Stimulated activated naive B cell treated with anti-CD40 and anti-IgM and Interleukin-4, amounts not matched to agents 10 μg/mL and 1 μg/mL and 100 μg/mL, for 72 hours (primary cell): ENCODE data around the gene CAMTA1.

Experiments
- ATAC-seq, 2 donors: fragments of 150-1000 bp; cut with Tn5 transposase; replicated peaks; 2 replicates each; pipeline ENCODE4 v1.10.0; 2021; ENCODE audit warnings: moderate library complexity in 1 of 2
- DNase-seq: peaks from one replicate; pipeline ENCODE4 v3.0.0; 2021
- H3K27ac Mint-ChIP-seq: one replicate; pipeline ENCODE4 v1.8.0; 2022; ENCODE audit warnings: mild to moderate bottlenecking, mixed read lengths
- H3K27me3 Mint-ChIP-seq, 2 donors: one replicate each; pipeline ENCODE4 v1.8.0; 2022; ENCODE audit warnings: mixed read lengths in 2 of 2
- H3K36me3 Mint-ChIP-seq, 2 donors: one replicate each; pipeline ENCODE4 v1.8.0; 2022; ENCODE audit warnings: mixed read lengths in 2 of 2, mild to moderate bottlenecking in 1 of 2
- H3K4me1 Mint-ChIP-seq, 2 donors: one replicate each; pipeline ENCODE4 v1.8.0; 2022; ENCODE audit warnings: mixed read lengths in 2 of 2, mild to moderate bottlenecking in 1 of 2
- H3K4me3 Mint-ChIP-seq, 2 donors: one replicate each; pipeline ENCODE4 v1.8.0; 2022; ENCODE audit warnings: mild to moderate bottlenecking in 2 of 2, mixed read lengths in 2 of 2, moderate library complexity in 1 of 2
- H3K9me3 Mint-ChIP-seq, 2 donors: one replicate each; pipeline ENCODE4 v1.8.0; 2022; ENCODE audit warnings: mixed read lengths in 2 of 2, mild to moderate bottlenecking in 1 of 2

CAMTA1 gene

DNA sequence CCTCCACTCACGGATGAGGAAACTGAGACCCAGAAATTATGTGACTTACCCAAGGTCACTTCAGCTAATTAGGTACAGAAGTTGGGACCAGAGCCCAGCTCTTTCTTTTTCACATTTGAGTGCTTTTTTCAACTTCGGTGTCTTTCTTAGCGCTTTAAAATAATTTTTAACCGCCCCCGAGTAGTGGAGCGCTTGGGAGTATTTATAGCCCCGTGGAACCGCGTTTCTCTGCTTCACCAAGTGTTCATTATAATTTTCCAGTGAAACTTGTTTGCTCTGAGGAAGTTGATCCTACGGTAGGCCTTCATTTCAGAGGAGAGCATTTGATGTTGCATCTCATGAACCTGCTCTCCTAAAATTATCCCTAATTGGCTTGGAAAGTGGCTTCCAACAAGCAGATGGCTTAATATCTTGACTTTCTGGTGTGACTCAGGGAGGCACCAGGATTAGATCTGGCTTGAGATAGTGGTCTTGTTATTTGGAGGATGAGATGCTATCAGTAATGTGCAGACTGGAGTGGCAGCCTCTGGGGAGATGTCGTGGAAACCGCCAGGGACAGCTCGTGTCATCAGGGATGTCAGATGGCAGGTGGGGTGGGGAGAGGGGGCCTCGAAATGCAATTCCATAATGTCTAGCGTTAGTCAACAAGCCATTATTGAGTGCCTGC, 321.3 kb downstream of the CAMTA1 start:
- no peak for DNase-seq
- ATAC-seq: no peak
- Mint-ChIP-seq H3K9me3 (peaks cover 4 to 6% of the 10 kb centered on the region in 2 donors), H3K27ac (no peak overlapping the region), H3K4me3 (no peak overlapping the region), H3K36me3 (no peaks in the 10 kb centered on the region), H3K27me3 (peaks cover 12 to 20% of the 10 kb centered on the region in 2 donors), H3K4me1 (peaks cover 5 to 9% of the 10 kb centered on the region in 2 donors)

DNA sequence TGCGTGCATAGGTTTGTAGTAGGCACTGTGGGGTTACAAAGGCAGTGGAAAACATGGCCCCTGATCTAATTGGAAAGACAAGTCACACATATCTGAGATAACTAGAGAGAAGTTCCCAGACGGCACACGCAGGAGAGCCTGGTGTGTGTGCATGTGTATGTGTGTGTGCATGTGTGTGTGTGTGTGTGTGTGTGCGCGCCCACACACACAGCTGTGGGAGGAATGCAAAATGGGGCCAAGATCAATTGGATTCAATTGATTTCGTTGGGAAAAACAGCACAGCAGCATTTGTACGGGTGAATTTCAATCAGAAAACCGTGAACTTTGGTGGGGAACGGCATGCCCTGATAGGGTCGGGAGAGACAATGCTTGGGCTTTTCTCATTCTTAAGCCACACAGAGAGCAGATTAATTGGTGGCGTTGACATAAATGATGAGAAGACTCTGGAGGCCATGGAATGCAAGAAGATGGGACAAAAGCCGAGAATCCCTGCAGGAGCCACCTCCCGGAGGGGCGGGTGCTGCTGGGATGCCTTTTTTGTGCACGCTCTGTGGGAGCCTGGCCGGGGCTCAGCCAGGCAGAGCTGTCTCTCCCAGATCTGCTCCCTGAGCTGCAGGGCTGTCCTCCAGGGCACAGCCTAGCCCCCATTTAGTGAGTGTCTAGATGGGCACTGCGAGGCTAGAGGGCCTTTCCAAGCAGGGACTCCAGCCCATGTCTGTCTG, 322.0 kb downstream of the CAMTA1 start:
- Mint-ChIP-seq H3K9me3 (peaks cover 4 to 6% of the 10 kb centered on the region in 2 donors), H3K36me3 (no peaks in the 10 kb centered on the region), H3K4me1 (peaks cover 5 to 9% of the 10 kb centered on the region in 2 donors), H3K27me3 (peaks cover 12 to 20% of the 10 kb centered on the region in 2 donors), H3K4me3 (no peak overlapping the region), H3K27ac (no peak overlapping the region)
- ATAC-seq (no peak), DNase-seq (no peak)

DNA sequence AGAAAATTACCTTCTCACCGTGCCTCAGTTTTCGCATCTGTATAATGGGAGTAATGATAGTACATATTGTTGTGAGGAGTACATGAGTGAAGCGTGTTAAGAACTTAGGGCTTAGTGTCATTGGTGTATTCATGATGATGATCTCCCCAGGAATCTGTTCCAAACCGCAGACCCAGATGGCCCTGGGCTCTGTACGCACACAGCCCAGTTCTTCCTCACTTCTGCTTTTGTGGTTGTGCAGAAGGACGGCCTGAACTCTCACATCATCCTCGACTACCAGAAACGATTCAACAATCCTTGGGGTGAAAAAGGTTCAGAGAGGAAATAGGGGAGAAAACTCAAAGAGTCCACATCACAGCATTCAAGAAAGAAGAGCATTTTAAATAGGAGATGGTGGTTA, 323.0 kb downstream of the CAMTA1 start:
- Mint-ChIP-seq H3K4me3 (no peak overlapping the region), H3K27ac (peak overlapping the region; percentile 10)
- peak; percentile 81 to 87 for ATAC-seq

DNA sequence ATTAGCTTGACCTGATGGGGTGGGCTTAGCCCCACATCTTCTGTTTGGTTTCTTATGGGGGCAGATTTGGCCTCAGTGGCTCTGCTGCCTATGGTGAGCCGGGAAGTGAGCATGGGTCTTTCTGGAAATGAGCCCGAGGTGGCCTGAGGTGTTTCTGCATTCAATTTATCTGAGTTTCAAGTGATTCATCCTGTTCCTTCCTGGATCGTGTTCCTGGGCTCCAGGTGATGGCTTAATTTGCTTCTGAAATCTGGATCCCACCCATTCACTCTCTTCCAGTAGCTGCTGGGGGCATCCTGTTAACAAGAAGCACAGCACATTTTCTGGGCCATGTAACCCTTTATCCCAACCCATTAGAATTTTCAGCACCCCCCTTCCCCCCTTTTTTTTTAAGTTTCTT, 324.6 kb downstream of the CAMTA1 start:
- no peak for DNase-seq
- Mint-ChIP-seq H3K4me1 (peaks cover 5 to 9% of the 10 kb centered on the region in 2 donors), H3K36me3 (no peaks in the 10 kb centered on the region), H3K9me3 (peaks cover 4 to 6% of the 10 kb centered on the region in 2 donors), H3K4me3 (no peak overlapping the region), H3K27ac (no peak overlapping the region), H3K27me3 (peaks cover 12 to 20% of the 10 kb centered on the region in 2 donors)
- no peak for ATAC-seq

More for the DNA sequence above, 323.0 kb downstream of the CAMTA1 start:
- DNase-seq: peak; percentile 12
- Mint-ChIP-seq H3K4me1 (peaks cover 5 to 9% of the 10 kb centered on the region in 2 donors), H3K27me3 (peaks cover 12 to 20% of the 10 kb centered on the region in 2 donors), H3K36me3 (no peaks in the 10 kb centered on the region), H3K9me3 (peaks cover 4 to 6% of the 10 kb centered on the region in 2 donors)

DNA sequence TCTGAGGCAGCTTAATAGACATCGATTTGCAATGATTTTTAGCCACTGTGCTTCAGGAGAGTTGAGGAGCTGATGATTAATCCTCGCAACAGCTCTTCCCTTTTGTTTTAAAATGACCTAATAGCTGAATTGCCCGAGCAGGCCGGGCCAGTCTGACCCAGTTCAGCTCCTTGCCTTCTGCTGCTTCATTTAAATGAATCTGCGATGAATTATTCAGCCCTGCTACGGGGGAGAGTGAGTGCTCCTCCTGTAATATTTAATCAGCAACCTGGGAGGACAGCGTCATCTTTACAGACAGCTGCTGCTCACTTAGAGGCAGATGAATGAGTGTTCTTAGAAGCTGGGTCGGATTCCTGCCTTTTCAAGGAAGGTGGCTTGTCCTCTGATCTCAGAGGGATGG, 325.1 kb downstream of the CAMTA1 start:
- Mint-ChIP-seq H3K4me3 (no peak overlapping the region), H3K36me3 (no peaks in the 10 kb centered on the region), H3K27me3 (peaks cover 12 to 20% of the 10 kb centered on the region in 2 donors), H3K9me3 (peaks cover 4 to 6% of the 10 kb centered on the region in 2 donors), H3K27ac (no peak overlapping the region), H3K4me1 (peaks cover 5 to 9% of the 10 kb centered on the region in 2 donors)
- DNase-seq: no peak
- ATAC-seq: no peak

DNA sequence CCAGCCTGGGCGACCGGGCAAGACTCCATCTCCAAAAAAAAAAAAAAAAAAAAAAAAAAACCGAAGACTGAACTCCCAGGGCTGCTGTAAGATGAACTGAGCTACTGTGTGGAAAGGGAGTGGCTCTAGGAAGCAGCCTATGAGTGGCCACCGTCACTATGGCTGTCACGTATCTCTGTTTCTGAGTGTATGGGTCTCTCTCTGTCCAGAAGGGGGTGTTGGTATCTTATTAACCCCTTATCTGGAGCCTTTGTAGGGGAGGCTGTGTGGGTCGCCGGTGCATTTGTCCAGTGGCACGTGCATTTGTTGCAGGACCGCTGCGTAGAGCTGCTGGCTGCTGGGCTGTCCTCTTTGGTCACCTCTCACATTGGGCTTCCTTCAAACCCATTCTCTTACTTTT, 326.6 kb downstream of the CAMTA1 start:
- Mint-ChIP-seq H3K27me3 (peaks cover 6 to 16% of the 10 kb centered on the region in 2 donors), H3K4me3 (no peak overlapping the region), H3K9me3 (peaks cover 9 to 12% of the 10 kb centered on the region in 2 donors), H3K36me3 (no peaks in the 10 kb centered on the region), H3K27ac (no peak overlapping the region), H3K4me1 (peaks cover 5 to 9% of the 10 kb centered on the region in 2 donors)
- no peak for DNase-seq
- ATAC-seq: no peak

DNA sequence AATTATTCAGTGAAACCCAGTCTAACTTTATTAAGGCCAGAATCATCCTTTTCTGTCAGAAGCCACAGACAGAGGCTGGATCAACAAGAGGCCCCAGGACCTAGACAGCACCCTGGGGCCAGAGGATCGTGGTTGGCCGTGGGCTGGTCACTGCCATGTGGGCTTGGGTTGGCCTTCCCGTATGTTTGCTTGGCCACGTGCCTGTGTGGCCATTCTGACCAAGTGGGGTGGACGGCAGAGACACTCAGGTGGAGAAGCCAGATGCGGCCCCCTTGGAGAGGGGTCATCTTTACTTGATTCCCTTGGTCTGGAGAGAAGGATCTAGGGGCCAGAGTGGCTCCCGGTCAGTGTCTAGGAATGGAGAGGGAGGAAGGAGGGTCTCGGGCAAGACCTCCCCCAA, 327.9 kb downstream of the CAMTA1 start:
- H3K9me3 Mint-ChIP-seq: peaks cover 6 to 12% of the 10 kb centered on the region in 2 donors
- H3K4me1 Mint-ChIP-seq: peaks cover 3 to 5% of the 10 kb centered on the region in 2 donors
- H3K27ac Mint-ChIP-seq: no peak overlapping the region
- DNase-seq (no peak), ATAC-seq (no peak)
- no peaks in the 10 kb centered on the region for H3K36me3 Mint-ChIP-seq
- H3K4me3 Mint-ChIP-seq: no peak overlapping the region
- peaks cover 6 to 12% of the 10 kb centered on the region in 2 donors for H3K27me3 Mint-ChIP-seq

DNA sequence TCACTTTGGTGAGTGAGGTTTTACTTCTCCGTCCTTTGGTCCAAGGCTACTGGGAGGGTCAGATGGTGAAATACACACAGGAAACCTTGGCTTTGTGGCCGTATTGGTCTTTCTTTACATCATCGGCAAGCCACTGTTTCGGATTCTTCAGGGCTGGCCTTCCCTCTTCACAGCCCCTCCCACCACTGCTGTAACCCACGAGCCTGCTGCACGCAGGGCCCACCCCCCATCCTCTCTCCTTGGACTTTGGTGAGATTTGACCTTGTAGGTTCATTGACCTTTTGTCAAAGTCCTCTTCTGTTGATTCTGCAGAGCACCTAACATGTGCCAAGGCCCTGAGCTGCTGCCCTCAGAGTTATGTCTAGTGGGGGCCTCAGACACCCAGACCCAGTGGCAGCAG, 328.6 kb downstream of the CAMTA1 start:
- ATAC-seq (no peak), DNase-seq (no peak)
- Mint-ChIP-seq H3K9me3 (peaks cover 3 to 8% of the 10 kb centered on the region in 2 donors), H3K4me1 (no peaks in the 10 kb centered on the region), H3K27me3 (peaks cover 6 to 9% of the 10 kb centered on the region in 2 donors), H3K4me3 (no peak overlapping the region), H3K36me3 (no peaks in the 10 kb centered on the region), H3K27ac (no peak overlapping the region)

DNA sequence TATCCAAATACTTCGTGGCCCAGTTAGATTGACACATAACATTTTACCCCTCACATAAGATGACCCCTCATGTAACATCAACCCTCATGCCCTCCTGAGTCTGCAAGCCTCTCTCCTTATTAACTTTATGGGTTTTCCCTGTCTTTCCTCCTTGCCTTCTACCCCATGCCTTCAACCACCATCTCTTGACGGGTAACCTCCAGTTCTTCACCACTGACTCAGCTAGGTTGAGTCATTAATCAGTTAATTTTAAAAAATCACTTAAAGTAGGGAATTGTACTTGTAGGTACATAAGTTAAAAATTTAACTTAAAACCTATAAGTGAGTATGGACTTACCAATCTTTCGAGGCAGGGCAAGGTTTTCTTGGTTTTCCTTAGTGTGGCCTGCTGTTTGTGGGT, 330.7 kb downstream of the CAMTA1 start:
- no peaks in the 10 kb centered on the region for H3K36me3 Mint-ChIP-seq
- H3K4me1 Mint-ChIP-seq: no peaks in the 10 kb centered on the region
- no peak overlapping the region for H3K27ac Mint-ChIP-seq
- H3K9me3 Mint-ChIP-seq: peaks cover 3 to 8% of the 10 kb centered on the region in 2 donors
- H3K4me3 Mint-ChIP-seq: no peak overlapping the region
- no peak for ATAC-seq
- no peak for DNase-seq
- H3K27me3 Mint-ChIP-seq: peaks cover 5 to 10% of the 10 kb centered on the region in 2 donors

DNA sequence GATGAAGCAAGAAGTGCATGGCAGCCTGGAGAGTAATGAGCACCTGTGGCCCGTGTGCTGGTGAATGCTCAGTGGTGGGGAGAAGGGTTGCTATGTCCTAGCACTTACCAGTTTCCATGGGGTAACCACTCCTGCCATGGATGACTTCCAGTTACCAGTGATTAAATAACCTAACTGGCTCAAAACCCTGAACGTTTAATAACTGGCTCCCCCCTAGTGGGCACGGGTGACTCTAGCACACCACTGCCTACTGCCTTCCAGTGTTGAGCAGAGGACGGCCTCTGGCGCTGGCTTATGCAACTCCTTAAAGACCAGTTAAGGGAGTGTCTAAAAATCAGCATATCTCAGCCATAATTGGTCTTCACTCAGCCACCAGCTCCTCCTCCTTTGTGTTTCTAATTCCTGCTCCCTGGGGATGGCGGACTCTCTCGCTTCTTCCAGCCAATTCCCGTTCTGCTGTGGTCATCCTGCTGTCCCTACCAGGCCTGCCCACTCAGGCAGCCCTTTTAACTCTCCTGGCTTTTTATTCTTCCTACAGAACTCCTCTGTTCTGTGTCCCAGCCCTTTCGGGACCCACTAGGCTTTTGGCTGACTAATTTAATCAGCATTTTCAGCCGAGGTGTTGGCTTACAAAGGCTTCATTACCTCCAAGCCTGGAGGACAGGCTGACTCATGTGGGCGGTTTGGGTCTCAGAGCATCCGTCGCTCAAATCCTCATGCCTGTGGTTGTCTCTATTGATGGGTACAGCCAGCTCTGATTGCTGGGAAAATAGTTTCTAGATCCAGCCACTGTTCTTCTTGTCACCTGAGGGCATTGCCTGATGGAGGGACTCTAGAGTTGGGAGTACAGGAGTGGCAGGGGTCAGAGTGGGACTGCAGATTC, 332.4 kb downstream of the CAMTA1 start:
- no peaks in the 10 kb centered on the region for H3K36me3 Mint-ChIP-seq
- DNase-seq (no peak), ATAC-seq (no peak)
- no peaks in the 10 kb centered on the region for H3K4me1 Mint-ChIP-seq
- no peak overlapping the region for H3K4me3 Mint-ChIP-seq
- no peak overlapping the region for H3K27ac Mint-ChIP-seq
- H3K27me3 Mint-ChIP-seq: peaks cover 0 to 7% of the 10 kb centered on the region in 2 donors
- H3K9me3 Mint-ChIP-seq: peaks cover 3 to 8% of the 10 kb centered on the region in 2 donors

DNA sequence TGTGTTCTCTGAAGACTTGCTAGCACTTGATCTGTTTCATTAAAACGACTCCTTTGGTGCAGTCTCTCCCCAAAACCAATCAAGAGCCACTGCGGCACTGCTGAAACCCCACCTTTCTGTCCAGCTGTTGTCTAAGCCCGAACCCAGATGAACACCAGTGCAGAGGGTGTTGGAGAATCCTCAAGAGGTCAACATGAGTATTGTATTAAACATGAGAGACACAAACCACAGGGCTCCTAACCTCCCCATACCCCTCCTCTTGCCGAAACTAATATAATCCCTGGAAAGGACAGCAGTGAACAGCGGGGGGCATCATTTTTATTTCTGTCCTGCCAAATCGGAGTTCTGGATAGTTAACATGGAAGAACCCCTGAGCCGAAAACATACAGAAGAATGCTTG, 333.9 kb downstream of the CAMTA1 start:
- DNase-seq (no peak), ATAC-seq (no peak)
- H3K4me1 Mint-ChIP-seq: no peaks in the 10 kb centered on the region
- no peak overlapping the region for H3K4me3 Mint-ChIP-seq
- peaks cover 3 to 8% of the 10 kb centered on the region in 2 donors for H3K9me3 Mint-ChIP-seq
- H3K36me3 Mint-ChIP-seq: no peaks in the 10 kb centered on the region
- H3K27me3 Mint-ChIP-seq: peaks cover 0 to 7% of the 10 kb centered on the region in 2 donors
- H3K27ac Mint-ChIP-seq: no peak overlapping the region

DNA sequence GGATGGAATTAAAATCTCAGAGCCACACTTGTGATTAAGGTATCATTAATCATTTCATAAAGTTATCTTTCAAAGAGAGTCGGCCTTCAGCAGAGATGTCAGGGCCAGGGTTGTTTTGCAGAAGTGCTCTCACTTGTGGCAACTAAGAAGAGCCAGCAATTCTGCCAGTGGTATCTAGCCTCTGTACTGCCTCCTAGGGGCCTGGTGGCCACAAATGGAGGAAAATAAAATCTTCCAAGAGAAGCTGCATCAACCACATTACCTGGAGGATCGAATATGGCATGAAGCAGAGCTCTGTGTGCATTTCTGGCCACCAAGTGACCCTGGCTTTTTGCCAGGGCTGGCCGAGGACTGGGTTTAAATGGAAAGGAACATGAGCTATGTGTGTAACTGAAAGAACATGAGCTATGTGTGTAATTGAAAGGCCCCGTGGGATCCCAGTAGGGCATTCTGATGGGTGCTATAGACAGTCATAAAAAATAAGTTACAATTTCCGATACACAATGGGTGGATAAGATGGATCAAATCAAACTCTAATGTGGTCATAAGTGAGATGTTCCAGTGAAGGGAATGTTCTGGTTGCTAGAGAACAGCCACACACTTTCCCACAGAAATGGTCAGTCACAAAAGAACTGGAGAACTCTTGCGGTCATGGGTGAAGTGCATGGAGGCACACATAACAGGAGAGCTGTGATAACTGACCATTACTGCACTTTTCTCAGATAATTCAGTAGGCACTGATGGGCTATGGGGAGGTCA, 335.8 kb downstream of the CAMTA1 start:
- H3K27me3 Mint-ChIP-seq: peaks cover 0 to 7% of the 10 kb centered on the region in 2 donors
- ATAC-seq (no peak), DNase-seq (no peak)
- no peak overlapping the region for H3K4me3 Mint-ChIP-seq
- no peak overlapping the region for H3K27ac Mint-ChIP-seq
- no peaks in the 10 kb centered on the region for H3K36me3 Mint-ChIP-seq
- no peaks in the 10 kb centered on the region for H3K4me1 Mint-ChIP-seq
- H3K9me3 Mint-ChIP-seq: peaks cover 0 to 4% of the 10 kb centered on the region in 2 donors

DNA sequence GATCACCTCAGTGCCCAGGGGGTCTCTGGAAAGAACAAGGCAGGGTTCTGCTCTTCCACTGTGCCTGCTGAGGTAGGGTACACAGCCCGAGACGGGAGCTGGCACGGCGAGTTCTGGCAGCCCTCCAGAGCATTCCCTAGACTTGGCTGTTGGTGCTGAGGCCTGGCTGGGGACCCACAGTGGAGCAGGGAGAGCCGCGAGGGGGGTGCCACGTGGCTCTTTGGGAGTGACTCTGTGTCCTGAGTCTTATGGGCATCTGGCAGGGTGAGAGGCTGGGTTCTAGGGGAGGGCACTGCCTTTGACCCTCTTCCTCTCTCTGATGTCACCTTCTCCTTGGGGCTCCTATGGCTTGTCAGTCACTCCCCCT, 336.4 kb downstream of the CAMTA1 start:
- no peaks in the 10 kb centered on the region for H3K36me3 Mint-ChIP-seq
- H3K4me1 Mint-ChIP-seq: no peaks in the 10 kb centered on the region
- DNase-seq (no peak), ATAC-seq (no peak)
- no peaks in the 10 kb centered on the region for H3K9me3 Mint-ChIP-seq
- no peak overlapping the region for H3K4me3 Mint-ChIP-seq
- H3K27me3 Mint-ChIP-seq: peaks cover 0 to 7% of the 10 kb centered on the region in 2 donors
- no peak overlapping the region for H3K27ac Mint-ChIP-seq
